HEK293 (cell line): Measurements from ENCODE around the gene CREBBP.
A peak's percentile ranks its signal among the peaks of the same experiment; 100 is the strongest.

Experiments
- CTCF ChIA-PET: fragments of 350-600 bp; formaldehyde crosslinking; extraction: SDS; loops from one replicate; lab custom pipeline; 2021; ENCODE audit warnings: antibody characterized with exemption; lab: Yijun Ruan, JAX
- POLR2A ChIA-PET: fragments of 300-600 bp; formaldehyde crosslinking; extraction: SDS; loops from one replicate; lab custom pipeline; 2020; ENCODE audit warnings: antibody characterized with exemption, inconsistent platforms; lab: Yijun Ruan, JAX
- H3K27ac ChIP-seq: fragments of 200-500 bp; sonication (Bioruptor generic); 2 replicates; pipeline ENCODE4 v1.5.1; 2014; ENCODE audit warnings: low read depth, low read length, control low read depth, inconsistent platforms; ENCODE audit errors: extremely low read depth
- H3K36me3 ChIP-seq, 2 experiments: fragments of 200-500 bp in 1 of 2; sonication (Bioruptor generic) in 1 of 2; 1 replicate in 1 of 2; 2 replicates in 1 of 2; pipeline ENCODE4 v1.5.1; 2014 to 2017; ENCODE audit warnings: inconsistent platforms in 2 of 2, low read length in 2 of 2; ENCODE audit not compliant: control insufficient read depth in 2 of 2, insufficient read depth in 1 of 2
- H3K4me1 ChIP-seq: fragments of 200-500 bp; sonication (Bioruptor generic); 2 replicates; pipeline ENCODE4 v1.5.1; 2014; ENCODE audit warnings: mild to moderate bottlenecking, low read length, inconsistent platforms; ENCODE audit not compliant: control insufficient read depth, insufficient read depth
- H3K4me3 ChIP-seq: 2 replicates; pipeline ENCODE4 v1.5.1; 2011; ENCODE audit warnings: low read depth, mild to moderate bottlenecking, control low read depth, low read length, moderate library complexity
- H3K9me3 ChIP-seq: fragments of 200-500 bp; sonication (Bioruptor generic); 2 replicates; pipeline ENCODE4 v1.5.1; 2014; ENCODE audit warnings: low read depth, low read length, inconsistent platforms; ENCODE audit not compliant: control insufficient read depth, insufficient read depth
- INSM2 ChIP-seq: fragments of 450-650 bp; formaldehyde crosslinking; IDR thresholded peaks from 2 replicates; pipeline ENCODE4 v1.5.1; 2016; ENCODE audit warnings: missing biosample characterization, missing genetic modification characterization
- MYNN ChIP-seq: fragments of 450-650 bp; formaldehyde crosslinking; IDR thresholded peaks from 2 replicates; pipeline ENCODE4 v1.5.1; 2016; ENCODE audit warnings: missing biosample characterization, missing genetic modification characterization, borderline replicate concordance
- RBAK ChIP-seq: fragments of 450-650 bp; formaldehyde crosslinking; IDR thresholded peaks from 2 replicates; pipeline ENCODE4 v1.5.1; 2016; ENCODE audit warnings: missing biosample characterization, missing genetic modification characterization
- SCRT1 ChIP-seq: fragments of 450-650 bp; formaldehyde crosslinking; IDR thresholded peaks from 2 replicates; pipeline ENCODE4 v1.5.1; 2016; ENCODE audit warnings: missing biosample characterization, missing genetic modification characterization, borderline replicate concordance
- SETDB1 ChIP-seq: IDR thresholded peaks from one replicate; pipeline ENCODE4 v1.6.1; 2017; ENCODE audit warnings: mild to moderate bottlenecking, low read length, moderate library complexity, mixed read lengths; ENCODE audit not compliant: insufficient read length
- ZBTB26 ChIP-seq: fragments of 450-650 bp; formaldehyde crosslinking; optimal IDR thresholded peaks from 2 replicates; pipeline ENCODE3; 2016; ENCODE audit warnings: missing biosample characterization, mild to moderate bottlenecking, missing genetic modification characterization
- ZBTB49 ChIP-seq: fragments of 450-650 bp; formaldehyde crosslinking; IDR thresholded peaks from 2 replicates; pipeline ENCODE4 v1.5.1; 2016; ENCODE audit warnings: missing biosample characterization, missing genetic modification characterization, low read depth
- ZFP41 ChIP-seq: fragments of 450-650 bp; formaldehyde crosslinking; IDR thresholded peaks from 2 replicates; pipeline ENCODE4 v1.5.1; 2016; ENCODE audit warnings: missing biosample characterization, missing genetic modification characterization, borderline replicate concordance
- ZNF155 ChIP-seq: fragments of 450-650 bp; formaldehyde crosslinking; IDR thresholded peaks from 2 replicates; pipeline ENCODE4 v1.5.1; 2016; ENCODE audit warnings: missing biosample characterization, missing genetic modification characterization
- ZNF311 ChIP-seq: fragments of 450-650 bp; formaldehyde crosslinking; IDR thresholded peaks from 2 replicates; pipeline ENCODE4 v1.5.1; 2017; ENCODE audit warnings: missing biosample characterization, missing genetic modification characterization, borderline replicate concordance
- ZNF404 ChIP-seq: fragments of 450-650 bp; formaldehyde crosslinking; IDR thresholded peaks from 2 replicates; pipeline ENCODE4 v1.5.1; 2017; ENCODE audit warnings: missing biosample characterization, missing genetic modification characterization
- ZNF473 ChIP-seq: fragments of 450-650 bp; formaldehyde crosslinking; IDR thresholded peaks from 2 replicates; pipeline ENCODE4 v1.5.1; 2017; ENCODE audit warnings: missing biosample characterization, missing genetic modification characterization
- ZNF501 ChIP-seq: fragments of 450-650 bp; formaldehyde crosslinking; IDR thresholded peaks from 2 replicates; pipeline ENCODE4 v1.5.1; 2016; ENCODE audit warnings: missing biosample characterization, missing genetic modification characterization
- ZNF518A ChIP-seq: fragments of 450-650 bp; formaldehyde crosslinking; conservative IDR thresholded peaks from 2 replicates; pipeline ENCODE4 v1.5.1; 2016; ENCODE audit warnings: low read depth, missing biosample characterization, missing genetic modification characterization
- ZNF521 ChIP-seq: fragments of 450-650 bp; formaldehyde crosslinking; IDR thresholded peaks from 2 replicates; pipeline ENCODE4 v1.5.1; 2017; ENCODE audit warnings: missing biosample characterization, mild to moderate bottlenecking, missing genetic modification characterization
- ZNF548 ChIP-seq: fragments of 450-650 bp; formaldehyde crosslinking; IDR thresholded peaks from 2 replicates; pipeline ENCODE4 v1.5.1; 2016; ENCODE audit warnings: missing biosample characterization, missing genetic modification characterization
- ZNF549 ChIP-seq: fragments of 450-650 bp; IDR thresholded peaks from 2 replicates; pipeline ENCODE4 v1.5.1; 2018; ENCODE audit warnings: missing biosample characterization, missing genetic modification characterization, mild to moderate bottlenecking, inconsistent platforms, moderate library complexity
- ZNF571 ChIP-seq: fragments of 450-650 bp; formaldehyde crosslinking; IDR thresholded peaks from 2 replicates; pipeline ENCODE4 v1.5.0; 2017; ENCODE audit warnings: missing biosample characterization, missing genetic modification characterization
- ZNF623 ChIP-seq: fragments of 450-650 bp; formaldehyde crosslinking; IDR thresholded peaks from 2 replicates; pipeline ENCODE4 v1.5.1; 2016; ENCODE audit warnings: missing biosample characterization, missing genetic modification characterization
- ZNF626 ChIP-seq: fragments of 450-650 bp; sonication (Bioruptor Pico); formaldehyde crosslinking; IDR thresholded peaks from 2 replicates; pipeline ENCODE4 v1.5.1; 2018; ENCODE audit warnings: missing biosample characterization, missing genetic modification characterization, inconsistent platforms
- ZNF645 ChIP-seq: fragments of 450-650 bp; formaldehyde crosslinking; IDR thresholded peaks from 2 replicates; pipeline ENCODE4; 2016; ENCODE audit warnings: missing biosample characterization, missing genetic modification characterization
- ZNF701 ChIP-seq: fragments of 450-650 bp; formaldehyde crosslinking; IDR thresholded peaks from 2 replicates; pipeline ENCODE4 v1.5.1; 2016; ENCODE audit warnings: missing biosample characterization, missing genetic modification characterization
- ZNF747 ChIP-seq: fragments of 450-650 bp; formaldehyde crosslinking; IDR thresholded peaks from 2 replicates; pipeline ENCODE4 v1.5.1; 2016; ENCODE audit warnings: missing biosample characterization, missing genetic modification characterization
- ZNF76 ChIP-seq: fragments of 450-650 bp; formaldehyde crosslinking; IDR thresholded peaks from 2 replicates; pipeline ENCODE4; 2016; ENCODE audit warnings: low read depth, missing biosample characterization, missing genetic modification characterization, borderline replicate concordance
- ZNF792 ChIP-seq: fragments of 450-650 bp; formaldehyde crosslinking; IDR thresholded peaks from 2 replicates; pipeline ENCODE4 v1.5.1; 2016; ENCODE audit warnings: missing biosample characterization, missing genetic modification characterization
- ZSCAN16 ChIP-seq: fragments of 450-650 bp; formaldehyde crosslinking; IDR thresholded peaks from 2 replicates; pipeline ENCODE4 v1.5.1; 2016; ENCODE audit warnings: missing biosample characterization, missing genetic modification characterization

Gene CREBBP

GRCh38 chr16:3880623-3881498 lies at the start of gene CREBBP:
Gene CREBBP (minus strand): TSS chr16:3880713. CDS start chr16:3879916, 797 bp downstream.
- peak within 1 kb of the TSS; percentile 93 for H3K4me3 ChIP-seq
- H3K4me1 ChIP-seq: peaks cover 7% of the 10 kb centered on the region
- peak within 1 kb of the TSS; percentile 89; the same call in 1 of the 2 replicates for H3K27ac ChIP-seq
- no peaks in the 10 kb centered on the region for H3K9me3 ChIP-seq
- ChIA-PET CTCF (interaction anchor here (0.6 to 0.9 kb wide), 3 partner anchors 12 to 190 kb away, joined by 3 to 5 read pairs (median 3); no protein-coding TSS in a partner anchor), POLR2A (interaction anchor here (0.6 to 0.7 kb wide), 3 partner anchors 97 to 392 kb away, joined by 3 read pairs; partner anchors contain the start of gene TFAP4)
- H3K36me3 ChIP-seq: peaks cover 0 to 15% of the 10 kb centered on the region in 2 experiments; a peak in 2 of 3 replicates
- TF ChIP-seq SCRT1 (tag by site-specific recombination): no peak
- TF ChIP-seq ZNF701 (tag by site-specific recombination): no peak
- no peak for TF ChIP-seq ZNF311 (tag by site-specific recombination)
- TF ChIP-seq SETDB1: no peak
- no peak for TF ChIP-seq ZNF501 (tag by site-specific recombination)
- TF ChIP-seq ZNF645 (tag by site-specific recombination): no peak
- TF ChIP-seq ZNF521 (tag by site-specific recombination): no peak
- no peak for TF ChIP-seq INSM2 (tag by site-specific recombination)
- no peak for TF ChIP-seq ZBTB49 (tag by site-specific recombination)
- TF ChIP-seq ZNF548 (tag by site-specific recombination): no peak
- no peak for TF ChIP-seq ZNF404 (tag by site-specific recombination)
- peak; percentile 51 for TF ChIP-seq ZBTB26 (tag by site-specific recombination)
- no peak for TF ChIP-seq ZNF747 (tag by site-specific recombination)
- TF ChIP-seq RBAK (tag by site-specific recombination): no peak
- no peak for TF ChIP-seq ZNF473 (tag by site-specific recombination)
- TF ChIP-seq ZNF623: no peak
- no peak for TF ChIP-seq ZSCAN16
- no peak for TF ChIP-seq ZNF549
- TF ChIP-seq ZNF155 (tag by site-specific recombination): no peak
- no peak for TF ChIP-seq ZNF518A (tag by site-specific recombination)
- TF ChIP-seq ZNF76 (tag by site-specific recombination): no peak
- TF ChIP-seq ZNF792: no peak
- TF ChIP-seq ZNF571 (tag by site-specific recombination): no peak
- TF ChIP-seq MYNN: no peak
- no peak for TF ChIP-seq ZNF626 (tag by site-specific recombination)
- TF ChIP-seq ZFP41 (tag by site-specific recombination): no peak
